Stimulated activated CD8-positive, alpha-beta memory T cell treated with anti-CD3 and anti-CD28 coated beads, Interleukin-15, amount 100 ng/mL, for 48 hours (primary cell): Measurements from ENCODE around the gene MED31.
"Not testable (repeated sequence)": the region's sequence is repeated elsewhere in the genome, so short reads cannot be mapped to it uniquely, and the experiment has no call there.

Experiments
- DNase-seq, 2 donors: peaks; one replicate each; pipeline ENCODE4 v3.0.0-alpha.2; 2020; ENCODE audit warnings: low read depth in 2 of 2

The MED31 gene

GRCh38 chr17:6677158-6677831, 25.9 kb upstream of the MED31 start:
- peak in 1 of 2 donors; percentile 22 for DNase-seq

- no peak for DNase-seq
Measured at GRCh38 chr17:6676802-6677157, 25.4 kb upstream of the MED31 start.

GRCh38 chr17:6675201-6675825, 23.9 kb upstream of the MED31 start:
- DNase-seq, result no peak

GRCh38 chr17:6674586-6674985, 23.2 kb upstream of the MED31 start:
- no peak for DNase-seq

GRCh38 chr17:6671431-6671830, 20.0 kb upstream of the MED31 start:
- no peak for DNase-seq

- DNase-seq, result no peak
Measured at GRCh38 chr17:6670999-6671398, 19.6 kb upstream of the MED31 start.

- DNase-seq, result no peak
Measured at GRCh38 chr17:6670571-6670970, 19.2 kb upstream of the MED31 start.

- no peak for DNase-seq
Measured at GRCh38 chr17:6669479-6670212, 18.2 kb upstream of the MED31 start.

- DNase-seq, result no peak
Measured at GRCh38 chr17:6668727-6669425, 17.5 kb upstream of the MED31 start.

- DNase-seq, result no peak
Measured at GRCh38 chr17:6668219-6668618, 16.8 kb upstream of the MED31 start.

- DNase-seq, result no peak
Measured at GRCh38 chr17:6667516-6667915, 16.1 kb upstream of the MED31 start.

- DNase-seq, result no peak
Measured at GRCh38 chr17:6666557-6666956, 15.2 kb upstream of the MED31 start.

- DNase-seq, result peak in 1 of 2 donors; percentile 32
Measured at GRCh38 chr17:6666077-6666521, 14.7 kb upstream of the MED31 start.

GRCh38 chr17:6663200-6663599, 11.8 kb upstream of the MED31 start:
- DNase-seq, result not testable (repeated sequence)

GRCh38 chr17:6661464-6661848, 10.1 kb upstream of the MED31 start:
- no peak for DNase-seq

GRCh38 chr17:6660805-6661463, 9.5 kb upstream of the MED31 start:
- peak in 1 of 2 donors; percentile 21 for DNase-seq

- DNase-seq, result no peak
Measured at GRCh38 chr17:6660101-6660500, 8.7 kb upstream of the MED31 start.

GRCh38 chr17:6658411-6658810, 7.0 kb upstream of the MED31 start:
- not testable (repeated sequence) for DNase-seq

- DNase-seq, result no peak
Measured at GRCh38 chr17:6657633-6658287, 6.4 kb upstream of the MED31 start.

- not testable (repeated sequence) for DNase-seq
Measured at GRCh38 chr17:6656797-6657632, 5.6 kb upstream of the MED31 start.
